Fibroblast of lung (primary cell): ENCODE results near the gene G6PC3. TPM values are rescaled to one million over a fixed set of nuclear protein-coding genes. Genes with fewer than 3 reads are reported as not detected.

Source experiments
- DNase-seq, 2 donors: peaks; one replicate each; pipeline versions ENCODE4 v3.0.0 to v3.0.0-alpha.2; 2010; ENCODE audit warnings: low read depth in 2 of 2
- H2AFZ ChIP-seq: 2 replicates; pipeline ENCODE4 v1.5.1; 2012; ENCODE audit warnings: low read length, control low read depth, inconsistent platforms
- H3K27ac ChIP-seq: 2 replicates; pipeline ENCODE4 v1.5.1; 2011; ENCODE audit warnings: low read length, control low read depth; ENCODE audit not compliant: insufficient read depth
- H3K27me3 ChIP-seq: 2 replicates; pipeline ENCODE4 v1.5.1; 2011; ENCODE audit warnings: mild to moderate bottlenecking, low read length; ENCODE audit not compliant: control insufficient read depth, insufficient read depth
- H3K36me3 ChIP-seq: 2 replicates; pipeline ENCODE4 v1.5.1; 2011; ENCODE audit warnings: low read length; ENCODE audit not compliant: control insufficient read depth, insufficient read depth
- H3K4me1 ChIP-seq: 2 replicates; pipeline ENCODE4 v1.5.1; 2011; ENCODE audit warnings: low read length; ENCODE audit not compliant: control insufficient read depth, insufficient read depth; ENCODE audit errors: extremely low read depth
- H3K4me2 ChIP-seq: 2 replicates; pipeline ENCODE4 v1.5.1; 2011; ENCODE audit warnings: low read length, control low read depth; ENCODE audit not compliant: insufficient read depth; ENCODE audit errors: extremely low read depth
- H3K4me3 ChIP-seq, 4 experiments: fragments of 200-600 bp in 1 of 4; sonication (generic) in 1 of 4; replicated peaks in 1 of 4; 2 replicates each; pipeline ENCODE4 v1.5.1; 2011 to 2016; ENCODE audit warnings: low read length in 4 of 4, low read depth in 3 of 4, mild to moderate bottlenecking in 3 of 4, control low read depth in 2 of 4, inconsistent platforms in 1 of 4, mixed read lengths in 1 of 4; ENCODE audit not compliant: insufficient read depth in 1 of 4; ENCODE audit errors: control extremely low read depth in 1 of 4
- H3K79me2 ChIP-seq: 2 replicates; pipeline ENCODE4 v1.5.1; 2012; ENCODE audit warnings: mild to moderate bottlenecking, low read length, inconsistent platforms; ENCODE audit not compliant: control insufficient read depth, insufficient read depth
- H3K9ac ChIP-seq: 2 replicates; pipeline ENCODE4 v1.5.1; 2011; ENCODE audit warnings: mild to moderate bottlenecking, low read length, control low read depth; ENCODE audit not compliant: insufficient read depth
- H3K9me3 ChIP-seq: 2 replicates; pipeline ENCODE4 v1.5.1; 2012; ENCODE audit warnings: low read depth, low read length; ENCODE audit not compliant: control insufficient read depth, insufficient read depth
- H4K20me1 ChIP-seq: 2 replicates; pipeline ENCODE4 v1.5.1; 2011; ENCODE audit warnings: low read length; ENCODE audit not compliant: control insufficient read depth, insufficient read depth; ENCODE audit errors: extremely low read depth
- EZH2 ChIP-seq: IDR thresholded peaks from 2 replicates; pipeline ENCODE4 v1.5.1; 2012; ENCODE audit warnings: low read length, control low read depth, mild to moderate bottlenecking; ENCODE audit errors: missing control alignments
- polyA plus RNA-seq, 2 donors: library from polyadenylated mRNA; depleted of rRNA in 1 of 2; stranded (reverse) in 1 of 2; unstranded in 1 of 2; fragments of >200 nt; gene quantifications; 2 replicates each; pipeline ENCODE4 v1.2.1, GENCODE V29; 2011 to 2012; ENCODE audit warnings: missing spikeins in 1 of 2
- total RNA-seq: library from RNA; depleted of rRNA; stranded (reverse); fragments of >200 nt; gene quantifications from 2 replicates; pipeline ENCODE4 v1.2.1, GENCODE V29; 2014
- TF ChIP-seq, protein P1 (sequence below), 2 donors: IDR thresholded peaks in 1 of 2; conservative IDR thresholded peaks in 1 of 2; 1 replicate in 1 of 2; 2 replicates in 1 of 2; pipeline ENCODE4 v1.5.1; 2011 to 2012; ENCODE audit warnings: low read length in 2 of 2, control low read depth in 1 of 2, inconsistent platforms in 1 of 2, low read depth in 1 of 2, mild to moderate bottlenecking in 1 of 2

The G6PC3 gene
- total and polyA plus RNA-seq, 2 donors (not counting 1 experiment from before 2014, with no cell fraction given), result 40.0 to 76.1 TPM

GRCh38 chr17:44083250-44083849 is 12.8 kb downstream of the G6PC3 start:
- H3K79me2 ChIP-seq, result no peaks in the 10 kb centered on the region
- TF ChIP-seq, protein P1, sequence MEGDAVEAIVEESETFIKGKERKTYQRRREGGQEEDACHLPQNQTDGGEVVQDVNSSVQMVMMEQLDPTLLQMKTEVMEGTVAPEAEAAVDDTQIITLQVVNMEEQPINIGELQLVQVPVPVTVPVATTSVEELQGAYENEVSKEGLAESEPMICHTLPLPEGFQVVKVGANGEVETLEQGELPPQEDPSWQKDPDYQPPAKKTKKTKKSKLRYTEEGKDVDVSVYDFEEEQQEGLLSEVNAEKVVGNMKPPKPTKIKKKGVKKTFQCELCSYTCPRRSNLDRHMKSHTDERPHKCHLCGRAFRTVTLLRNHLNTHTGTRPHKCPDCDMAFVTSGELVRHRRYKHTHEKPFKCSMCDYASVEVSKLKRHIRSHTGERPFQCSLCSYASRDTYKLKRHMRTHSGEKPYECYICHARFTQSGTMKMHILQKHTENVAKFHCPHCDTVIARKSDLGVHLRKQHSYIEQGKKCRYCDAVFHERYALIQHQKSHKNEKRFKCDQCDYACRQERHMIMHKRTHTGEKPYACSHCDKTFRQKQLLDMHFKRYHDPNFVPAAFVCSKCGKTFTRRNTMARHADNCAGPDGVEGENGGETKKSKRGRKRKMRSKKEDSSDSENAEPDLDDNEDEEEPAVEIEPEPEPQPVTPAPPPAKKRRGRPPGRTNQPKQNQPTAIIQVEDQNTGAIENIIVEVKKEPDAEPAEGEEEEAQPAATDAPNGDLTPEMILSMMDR (conservative IDR thresholded peaks at IDR 0.05 in 1 of 2, IDR thresholded peaks at IDR 0.05 in 1 of 2; ENCODE audit: low read depth in 1 of 2, low read length in 2 of 2), result no peak
- TF ChIP-seq EZH2, result no peak
- H3K9me3 ChIP-seq, result no peaks in the 10 kb centered on the region
- no peak overlapping the region for H3K27ac ChIP-seq
- no peak overlapping the region for H3K9ac ChIP-seq
- no peak overlapping the region for H3K4me2 ChIP-seq
- H3K4me1 ChIP-seq, result peaks cover 16% of the 10 kb centered on the region
- DNase-seq, result no peak
- H3K36me3 ChIP-seq, result peaks cover 27% of the 10 kb centered on the region
- H2AFZ ChIP-seq, result no peak overlapping the region
- no peaks in the 10 kb centered on the region for H3K27me3 ChIP-seq
- H3K4me3 ChIP-seq, result no peak overlapping the region
- no peaks in the 10 kb centered on the region for H4K20me1 ChIP-seq

DNA sequence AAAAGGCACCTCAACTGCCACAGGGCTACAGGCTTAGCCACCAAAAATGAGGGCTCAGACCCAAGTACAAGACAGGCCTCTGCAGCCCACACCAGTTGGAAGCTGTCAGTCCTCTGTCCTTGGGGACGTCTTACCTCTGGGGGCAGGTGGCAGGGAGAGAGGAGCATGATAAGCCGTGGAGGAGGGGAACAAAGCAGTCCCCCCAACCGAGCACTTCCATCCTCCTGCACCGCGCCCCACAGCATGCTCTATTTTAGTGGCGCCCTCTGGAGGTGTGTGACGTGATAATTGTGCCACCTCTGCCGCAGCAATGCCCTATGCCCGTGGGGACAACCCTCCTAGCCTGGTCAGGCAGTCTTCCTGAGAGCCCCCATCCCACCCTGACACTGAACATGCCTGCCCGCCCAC is 13.6 kb downstream of the G6PC3 start:
- peaks cover 25% of the 10 kb centered on the region for H3K36me3 ChIP-seq
- no peaks in the 10 kb centered on the region for H3K27me3 ChIP-seq
- no peaks in the 10 kb centered on the region for H3K79me2 ChIP-seq
- no peak overlapping the region for H3K4me2 ChIP-seq
- H3K4me3 ChIP-seq, result no peak overlapping the region
- no peak overlapping the region for H3K9ac ChIP-seq
- no peaks in the 10 kb centered on the region for H4K20me1 ChIP-seq
- TF ChIP-seq EZH2, result no peak
- TF ChIP-seq, protein P1 (conservative IDR thresholded peaks at IDR 0.05 in 1 of 2, IDR thresholded peaks at IDR 0.05 in 1 of 2; ENCODE audit: low read depth in 1 of 2, low read length in 2 of 2), result peak in 1 of 2 donors; percentile 16
- peaks cover 16% of the 10 kb centered on the region for H3K4me1 ChIP-seq
- no peak overlapping the region for H3K27ac ChIP-seq
- no peak for DNase-seq
- no peak overlapping the region for H2AFZ ChIP-seq
- H3K9me3 ChIP-seq, result no peaks in the 10 kb centered on the region

DNA sequence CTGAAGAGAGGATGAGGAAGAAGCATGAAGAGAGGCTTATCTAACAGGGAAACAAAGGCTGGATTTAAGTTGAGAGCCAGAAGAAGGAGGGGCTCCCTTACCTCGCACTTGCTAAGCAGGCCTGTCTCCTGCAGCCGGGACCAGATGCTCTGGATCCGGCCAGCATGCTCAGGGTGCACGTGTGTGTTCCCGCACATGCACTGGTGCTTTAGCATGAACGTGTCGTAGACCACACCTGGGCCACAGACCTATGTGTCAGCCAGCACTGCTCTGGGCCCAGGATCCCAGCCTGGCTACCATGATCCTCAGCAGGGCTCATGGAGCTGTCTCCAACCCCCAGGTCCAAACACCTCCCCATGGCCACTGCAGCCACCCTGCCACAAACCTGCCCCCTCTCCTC is 14.4 kb downstream of the G6PC3 start:
- no peak overlapping the region for H3K4me2 ChIP-seq
- no peak overlapping the region for H3K27ac ChIP-seq
- TF ChIP-seq, protein P1 (conservative IDR thresholded peaks at IDR 0.05 in 1 of 2, IDR thresholded peaks at IDR 0.05 in 1 of 2; ENCODE audit: low read depth in 1 of 2, low read length in 2 of 2), result no peak
- TF ChIP-seq EZH2, result no peak
- DNase-seq, result no peak
- no peaks in the 10 kb centered on the region for H3K9me3 ChIP-seq
- H3K9ac ChIP-seq, result no peak overlapping the region
- no peak overlapping the region for H2AFZ ChIP-seq
- H3K27me3 ChIP-seq, result no peaks in the 10 kb centered on the region
- H3K4me3 ChIP-seq, result no peak overlapping the region
- H4K20me1 ChIP-seq, result no peaks in the 10 kb centered on the region
- H3K4me1 ChIP-seq, result peaks cover 16% of the 10 kb centered on the region
- no peaks in the 10 kb centered on the region for H3K79me2 ChIP-seq
- peaks cover 23% of the 10 kb centered on the region for H3K36me3 ChIP-seq
